CD4-positive, alpha-beta T cell (primary cell): ENCODE measurements around the gene CEACAM5. TPM values are rescaled to one million over a fixed set of nuclear protein-coding genes. Genes with fewer than 3 reads are reported as not detected.

Source experiments
- ATAC-seq: fragments of 200-7000 bp; cut with Tn5 transposase; one replicate; pipeline ENCODE4 v1.10.0; 2022; ENCODE audit warnings: mild to moderate bottlenecking; ENCODE audit not compliant: poor library complexity
- CTCF ChIA-PET: fragments of 350-600 bp; sonication (Branson Sonifier 250); formaldehyde crosslinking; loops from one replicate; lab custom pipeline; 2021; ENCODE audit warnings: antibody characterized with exemption, inconsistent platforms; lab: Charles Lee
- POLR2A ChIA-PET: fragments of 350-600 bp; sonication (Branson Sonifier 250); formaldehyde crosslinking; loops from one replicate; lab custom pipeline; 2021; ENCODE audit warnings: antibody characterized with exemption, inconsistent platforms; lab: Charles Lee
- DNase-seq, 14 experiments: peaks; one replicate each; pipeline ENCODE4 v3.0.0-alpha.2; 2013 to 2020; ENCODE audit warnings: mixed read lengths in 2 of 14
- H3K27ac ChIP-seq, 2 donors: one replicate each; pipeline versions ENCODE4 v1.5.1 to v1.7.0; 2013; ENCODE audit warnings: low read length in 2 of 2, low read depth in 1 of 2, mild to moderate bottlenecking in 1 of 2
- H3K27me3 ChIP-seq, 2 experiments: 1 replicate in 1 of 2; 2 replicates in 1 of 2; pipeline versions ENCODE4 v1.6.1 to v1.7.0; 2013; ENCODE audit warnings: low read length in 2 of 2, control low read depth in 1 of 2, mild to moderate bottlenecking in 1 of 2, moderate library complexity in 1 of 2; ENCODE audit not compliant: insufficient read depth in 2 of 2, control insufficient read depth in 1 of 2
- H3K36me3 ChIP-seq: one replicate; pipeline ENCODE4 v1.6.1; 2013; ENCODE audit warnings: low read length, control low read depth; ENCODE audit not compliant: insufficient read depth
- H3K4me1 ChIP-seq: one replicate; pipeline ENCODE4 v1.6.1; 2013; ENCODE audit warnings: low read length, control low read depth; ENCODE audit not compliant: insufficient read depth
- H3K4me3 ChIP-seq: one replicate; pipeline ENCODE4 v1.5.1; 2013; ENCODE audit warnings: mild to moderate bottlenecking, low read length, moderate library complexity
- H3K9me3 ChIP-seq, 2 experiments: 1 replicate in 1 of 2; 2 replicates in 1 of 2; pipeline versions ENCODE4 v1.6.1 to v1.7.0; 2013; ENCODE audit warnings: low read length in 2 of 2, mild to moderate bottlenecking in 2 of 2, control low read depth in 1 of 2, moderate library complexity in 1 of 2; ENCODE audit not compliant: control insufficient read depth in 1 of 2, insufficient read depth in 1 of 2
- H3K27ac Mint-ChIP-seq: one replicate; pipeline ENCODE4 v1.8.0; 2020; ENCODE audit warnings: mixed read lengths
- H3K27me3 Mint-ChIP-seq: one replicate; pipeline ENCODE4 v1.8.0; 2021; ENCODE audit warnings: mixed read lengths
- H3K36me3 Mint-ChIP-seq: one replicate; pipeline ENCODE4 v1.8.0; 2021; ENCODE audit warnings: low read depth, mixed read lengths
- H3K4me1 Mint-ChIP-seq: one replicate; pipeline ENCODE4 v1.8.0; 2021; ENCODE audit warnings: low read depth, mixed read lengths
- H3K4me3 Mint-ChIP-seq: one replicate; pipeline ENCODE4 v1.8.0; 2020; ENCODE audit warnings: mild to moderate bottlenecking, mixed read lengths
- H3K9me3 Mint-ChIP-seq: one replicate; pipeline ENCODE4 v1.8.0; 2020; ENCODE audit warnings: mixed read lengths
- CTCF ChIP-seq: fragments of 200-600 bp; IDR thresholded peaks from one replicate; pipeline ENCODE4 v1.8.0; 2022; ENCODE audit warnings: antibody characterized with exemption, mild to moderate bottlenecking
- intact Hi-C, 2 experiments: fragments of 100-400 bp; cut with DNase I in 1 of 2; cut with micrococcal nuclease in 1 of 2; formaldehyde crosslinking; loops; one replicate each; pipeline versions ENCODE4 v1.15.1 to v1.9.0; 2023 to 2025; cut with DNase I, micrococcal nuclease
- total RNA-seq, 174 experiments: library from RNA in 2 of 174; stranded (reverse) in 2 of 174; gene quantifications; one replicate each; pipeline ENCODE4 v1.2.3 and lab custom pipeline; 2021 to 2026

The CEACAM5 gene
- total RNA-seq, 2 experiments from 2014 or later, result not detected

- DNase-seq (no peak), ATAC-seq (no peak)
- H3K9me3 ChIP-seq, result peaks cover 10 to 15% of the 10 kb centered on the region in 2 experiments
- Mint-ChIP-seq H3K9me3 (peaks cover 4% of the 10 kb centered on the region), H3K36me3 (peaks cover 7% of the 10 kb centered on the region), H3K27me3 (peaks cover 54% of the 10 kb centered on the region), H3K4me3 (no peak overlapping the region), H3K27ac (no peak overlapping the region), H3K4me1 (no peaks in the 10 kb centered on the region)
- H3K27me3 ChIP-seq, result peaks cover 10 to 26% of the 10 kb centered on the region in 2 experiments
- no peaks in the 10 kb centered on the region for H3K36me3 ChIP-seq
- TF ChIP-seq CTCF, result no peak
- H3K4me1 ChIP-seq, result no peaks in the 10 kb centered on the region
- H3K27ac ChIP-seq, result no peak overlapping the region
- intact Hi-C loops, result loop anchor here (5.0 kb wide), 1 partner anchor 48 kb away; no protein-coding TSS in a partner anchor
- ChIA-PET POLR2A (no interaction called here), CTCF (interaction anchor here (1.9 kb wide), 1 partner anchor 17 kb away, joined by 10 read pairs; no protein-coding TSS in a partner anchor)
- H3K4me3 ChIP-seq, result no peak overlapping the region
Measured at GRCh38 chr19:41689993-41690800, 18.2 kb upstream of the CEACAM5 start.

- no peak overlapping the region for H3K4me3 ChIP-seq
- ATAC-seq, result no peak
- Mint-ChIP-seq H3K9me3 (peaks cover 4% of the 10 kb centered on the region), H3K4me3 (no peak overlapping the region), H3K27me3 (peaks cover 55% of the 10 kb centered on the region), H3K36me3 (peaks cover 7% of the 10 kb centered on the region), H3K4me1 (no peaks in the 10 kb centered on the region), H3K27ac (no peak overlapping the region)
- intact Hi-C loops, result loop anchor here (5.0 kb wide), 1 partner anchor 48 kb away; no protein-coding TSS in a partner anchor
- H3K36me3 ChIP-seq, result no peaks in the 10 kb centered on the region
- no peaks in the 10 kb centered on the region for H3K4me1 ChIP-seq
- POLR2A ChIA-PET, result no interaction called here
- H3K27me3 ChIP-seq, result peaks cover 10 to 26% of the 10 kb centered on the region in 2 experiments
- H3K27ac ChIP-seq, result no peak overlapping the region
- H3K9me3 ChIP-seq, result peaks cover 10 to 17% of the 10 kb centered on the region in 2 experiments
- no peak for DNase-seq
- no peak for TF ChIP-seq CTCF
- CTCF ChIA-PET, result interaction anchor here (1.9 to 2.2 kb wide), 2 partner anchors 16 to 49 kb away, joined by 8 to 10 read pairs; no protein-coding TSS in a partner anchor
Measured at GRCh38 chr19:41690801-41691065, 17.7 kb upstream of the CEACAM5 start.

- H3K4me1 ChIP-seq, result no peaks in the 10 kb centered on the region
- H3K4me3 ChIP-seq, result no peak overlapping the region
- intact Hi-C loops, result loop anchor here (5.0 kb wide), 1 partner anchor 49 kb away; no protein-coding TSS in a partner anchor
- H3K27me3 ChIP-seq, result peaks cover 10 to 29% of the 10 kb centered on the region in 2 experiments
- H3K27ac ChIP-seq, result no peak overlapping the region
- peaks cover 10 to 19% of the 10 kb centered on the region in 2 experiments for H3K9me3 ChIP-seq
- CTCF ChIA-PET, result interaction anchor here (1.9 to 2.2 kb wide), 2 partner anchors 15 to 50 kb away, joined by 8 to 10 read pairs; no protein-coding TSS in a partner anchor
- H3K27ac Mint-ChIP-seq, result no peak overlapping the region
- peaks cover 57% of the 10 kb centered on the region for H3K27me3 Mint-ChIP-seq
- H3K36me3 ChIP-seq, result no peaks in the 10 kb centered on the region
- DNase-seq (peak in 7 of 14 experiments; percentile 8 to 61 (median 16)), ATAC-seq (no peak)
- no peaks in the 10 kb centered on the region for H3K4me1 Mint-ChIP-seq
- POLR2A ChIA-PET, result interaction anchor here (0.7 kb wide), 1 partner anchor 49 kb away, joined by 3 read pairs; no protein-coding TSS in a partner anchor
- peaks cover 7% of the 10 kb centered on the region for H3K36me3 Mint-ChIP-seq
- H3K9me3 Mint-ChIP-seq, result peaks cover 4% of the 10 kb centered on the region
- TF ChIP-seq CTCF, result peak; percentile 59
- no peak overlapping the region for H3K4me3 Mint-ChIP-seq
Measured at GRCh38 chr19:41691268-41691970, 17.0 kb upstream of the CEACAM5 start.
